ENCODE results near the gene GPR161.

- TF ChIP-seq CTCF (IDR thresholded peaks at IDR 0.05; ENCODE audit: low read length), result no peak
- TF ChIP-seq EZH2 (IDR thresholded peaks at IDR 0.05; ENCODE audit: borderline replicate concordance, low read length), result no peak
These were observed 615 bp downstream of the GPR161 start for GRCh38 chr1:168135921-168136708.
